GM13977 (cell line): Measurements from ENCODE around the gene SEPTIN8.

Experiments
- DNase-seq: peaks from one replicate; pipeline ENCODE4 v3.0.0; 2012; ENCODE audit warnings: low spot score
- CTCF ChIP-seq: IDR thresholded peaks from 2 replicates; pipeline ENCODE4 v1.5.1; 2012; ENCODE audit warnings: mild to moderate bottlenecking, control low read depth; ENCODE audit not compliant: insufficient read depth; ENCODE audit errors: extremely low read depth, missing control alignments
- in situ Hi-C: fragments of 300-500 bp; cut with MboI; formaldehyde crosslinking; loops from one replicate; pipeline ENCODE4 v1.12.0; 2022; ENCODE audit warnings: low sequenced_read_pairs, low pct_unique_long_range_greater_than_20kb, mixed read lengths, inconsistent platforms; ENCODE audit not compliant: unreplicated experiment

The SEPTIN8 gene

GRCh38 chr5:132760601-132761317 lies 16.3 kb downstream of the SEPTIN8 start:
- in situ Hi-C loops: no loop called here
- TF ChIP-seq CTCF: no peak
- no peak for DNase-seq

- TF ChIP-seq CTCF: no peak
- no peak for DNase-seq
- in situ Hi-C loops: no loop called here
Measured at GRCh38 chr5:132760049-132760420, 17.0 kb downstream of the SEPTIN8 start.

- DNase-seq: no peak
- TF ChIP-seq CTCF: no peak
- in situ Hi-C loops: no loop called here
Measured at GRCh38 chr5:132759114-132760048, 17.7 kb downstream of the SEPTIN8 start.

- no peak for TF ChIP-seq CTCF
- in situ Hi-C loops: no loop called here
- DNase-seq: no peak
Measured at GRCh38 chr5:132758451-132758850, 18.6 kb downstream of the SEPTIN8 start.

- no peak for TF ChIP-seq CTCF
- in situ Hi-C loops: no loop called here
- DNase-seq: no peak
Measured at GRCh38 chr5:132756542-132756941, 20.5 kb downstream of the SEPTIN8 start.

- TF ChIP-seq CTCF: peak; percentile 21
- in situ Hi-C loops: no loop called here
- DNase-seq: no peak
Measured at GRCh38 chr5:132754947-132755346, 22.1 kb downstream of the SEPTIN8 start.
